CD4-positive, alpha-beta T cell treated with Interleukin-4 for 1 hour (primary cell): Measurements from ENCODE around the gene NRF1.
A peak's percentile ranks its signal among the peaks of the same experiment; 100 is the strongest.
"Not testable (repeated sequence)": the region's sequence is repeated elsewhere in the genome, so short reads cannot be mapped to it uniquely, and the experiment has no call there.

Experiments used
- DNase-seq, 2 donors: peaks; one replicate each; pipeline ENCODE4 v3.0.0-alpha.2; 2020 to 2022

Gene NRF1

GRCh38 chr7:129607471-129608120, 3.9 kb upstream of the NRF1 start:
- peak; percentile 49 to 61 for DNase-seq

- no peak for DNase-seq
Measured at GRCh38 chr7:129609666-129610065, 1.9 kb upstream of the NRF1 start.

- DNase-seq = no peak
Measured at GRCh38 chr7:129610709-129611245, 743 bp upstream of the NRF1 start.

- DNase-seq = peak; percentile 32 to 53
Measured at GRCh38 chr7:129612112-129613015, 844 bp downstream of the NRF1 start.

- DNase-seq = no peak
Measured at GRCh38 chr7:129613016-129613337, 1.5 kb downstream of the NRF1 start.

- DNase-seq = peak; percentile 30 to 34
Measured at GRCh38 chr7:129615018-129615417, 3.5 kb downstream of the NRF1 start.

- DNase-seq = no peak
Measured at GRCh38 chr7:129616530-129616929, 5.0 kb downstream of the NRF1 start.

- no peak for DNase-seq
Measured at GRCh38 chr7:129617178-129617577, 5.7 kb downstream of the NRF1 start.

- no peak for DNase-seq
Measured at GRCh38 chr7:129617652-129618051, 6.1 kb downstream of the NRF1 start.

GRCh38 chr7:129626896-129627295, 15.4 kb downstream of the NRF1 start:
- no peak for DNase-seq

- DNase-seq = no peak
Measured at GRCh38 chr7:129630341-129630740, 18.8 kb downstream of the NRF1 start.

GRCh38 chr7:129634361-129635034, 23.0 kb downstream of the NRF1 start:
- DNase-seq = no peak

- DNase-seq = peak; percentile 71 to 76
Measured at GRCh38 chr7:129635300-129636029, 23.9 kb downstream of the NRF1 start.

GRCh38 chr7:129636030-129636550, 24.6 kb downstream of the NRF1 start:
- not testable (repeated sequence) for DNase-seq

GRCh38 chr7:129636641-129637040, 25.1 kb downstream of the NRF1 start:
- DNase-seq = no peak

- DNase-seq = no peak
Measured at GRCh38 chr7:129640400-129640799, 28.9 kb downstream of the NRF1 start.

- DNase-seq = no peak
Measured at GRCh38 chr7:129642871-129643549, 31.5 kb downstream of the NRF1 start.

- no peak for DNase-seq
Measured at GRCh38 chr7:129643550-129644170, 32.1 kb downstream of the NRF1 start.

GRCh38 chr7:129644634-129645230, 33.2 kb downstream of the NRF1 start:
- peak in 1 of 2 donors; percentile 19 for DNase-seq

- no peak for DNase-seq
Measured at GRCh38 chr7:129646369-129647021, 35.0 kb downstream of the NRF1 start.
